AG09309 (cell line): Measurements from ENCODE around the gene FAM24B.
A peak's percentile ranks its signal among the peaks of the same experiment; 100 is the strongest.
"Not testable (repeated sequence)": the region's sequence is repeated elsewhere in the genome, so short reads cannot be mapped to it uniquely, and the experiment has no call there.

ENCODE experiments used
- DNase-seq: peaks from one replicate; pipeline ENCODE4 v3.0.0-alpha.2; 2010; ENCODE audit warnings: low read depth
- H3K4me3 ChIP-seq: 2 replicates; pipeline ENCODE4 v1.5.1; 2011; ENCODE audit warnings: mild to moderate bottlenecking, low read depth, low read length, moderate library complexity; ENCODE audit not compliant: control insufficient read depth
- CTCF ChIP-seq: IDR thresholded peaks from 2 replicates; pipeline ENCODE4 v1.5.1; 2011; ENCODE audit warnings: mild to moderate bottlenecking, low read depth, low read length, inconsistent platforms; ENCODE audit not compliant: insufficient read depth, control insufficient read depth; ENCODE audit errors: missing control alignments

FAM24B gene

GRCh38 chr10:122882766-122883165 is 3.4 kb upstream of the FAM24B start:
- no peak for DNase-seq
- H3K4me3 ChIP-seq, result no peak overlapping the region
- TF ChIP-seq CTCF, result no peak

- DNase-seq, result no peak
- TF ChIP-seq CTCF, result no peak
- H3K4me3 ChIP-seq, result peak overlapping the region; percentile 54
Observed at GRCh38 chr10:122878799-122879338, 512 bp downstream of the FAM24B start.

GRCh38 chr10:122877264-122877663 is 2.1 kb downstream of the FAM24B start:
- no peak for DNase-seq
- no peak for TF ChIP-seq CTCF
- no peak overlapping the region for H3K4me3 ChIP-seq

GRCh38 chr10:122876467-122876855 is 2.9 kb downstream of the FAM24B start:
- no peak for DNase-seq
- H3K4me3 ChIP-seq, result no peak overlapping the region
- no peak for TF ChIP-seq CTCF

- DNase-seq, result no peak
Observed at GRCh38 chr10:122875843-122876466, 3.4 kb downstream of the FAM24B start.

GRCh38 chr10:122871947-122872346 is 7.4 kb downstream of the FAM24B start:
- not testable (repeated sequence) for H3K4me3 ChIP-seq, DNase-seq

More at GRCh38 chr10:122875843-122876466, 3.4 kb downstream of the FAM24B start:
- H3K4me3 ChIP-seq, result no peak overlapping the region
- TF ChIP-seq CTCF, result no peak

- H3K4me3 ChIP-seq, DNase-seq: not testable (repeated sequence)
Observed at GRCh38 chr10:122868768-122869167, 10.6 kb downstream of the FAM24B start.

- not testable (repeated sequence) for H3K4me3 ChIP-seq, DNase-seq
Observed at GRCh38 chr10:122866757-122867482, 12.5 kb downstream of the FAM24B start.
